Endothelial cell of umbilical vein (primary cell): ENCODE measurements around the gene SYNGR3. TPM values are rescaled to one million over a fixed set of nuclear protein-coding genes. Genes with fewer than 3 reads are reported as not detected.

Experiments
- BruUV-seq: library from RNA; stranded (reverse); fragments of 400-500 nt; replicated peaks from 2 replicates; lab custom pipeline; 2021; lab: Mats Ljungman, UMichigan
- CTCF ChIA-PET: fragments of 300-600, 350-600 bp; sonication (Branson Sonifier 250); formaldehyde crosslinking; loops from one replicate; lab custom pipeline; 2021; ENCODE audit warnings: antibody characterized with exemption, inconsistent platforms; lab: Charles Lee
- POLR2A ChIA-PET: fragments of 300-600, 350-600 bp; sonication (Branson Sonifier 250); formaldehyde crosslinking; loops from one replicate; lab custom pipeline; 2021; ENCODE audit warnings: antibody characterized with exemption, inconsistent platforms; lab: Charles Lee
- DNase-seq: peaks from one replicate; pipeline ENCODE4 v3.0.0-alpha.2; 2011; ENCODE audit warnings: low read depth, low spot score
- FAIRE-seq: peaks from 2 replicates; lab custom pipeline; 2011; peaks lifted over from hg19 to GRCh38; lab: Jason Lieb, UNC
- H2AFZ ChIP-seq: 2 replicates; pipeline ENCODE4 v1.6.0; 2012; ENCODE audit warnings: low read depth, low read length, control low read depth, inconsistent platforms
- H3K27ac ChIP-seq: 2 replicates; pipeline ENCODE4 v1.5.1; 2011; ENCODE audit warnings: low read depth, mild to moderate bottlenecking, control low read depth, low read length, moderate library complexity; ENCODE audit not compliant: insufficient read depth
- H3K27me3 ChIP-seq, 2 experiments: 2 replicates each; pipeline versions ENCODE4 v1.6.0 to v1.6.1; 2011; ENCODE audit warnings: low read length in 2 of 2, mixed read lengths in 1 of 2; ENCODE audit not compliant: control insufficient read depth in 2 of 2, insufficient read depth in 2 of 2
- H3K36me3 ChIP-seq, 2 experiments: 2 replicates in 1 of 2; 3 replicates in 1 of 2; pipeline ENCODE4 v1.5.1; 2011; ENCODE audit warnings: low read length in 2 of 2, mild to moderate bottlenecking in 1 of 2, moderate library complexity in 1 of 2; ENCODE audit not compliant: control insufficient read depth in 2 of 2, insufficient read depth in 2 of 2; ENCODE audit errors: extremely low read depth in 1 of 2
- H3K4me1 ChIP-seq: 3 replicates; pipeline ENCODE4 v1.5.1; 2011; ENCODE audit warnings: mild to moderate bottlenecking, low read length; ENCODE audit not compliant: control insufficient read depth, insufficient read depth; ENCODE audit errors: extremely low read depth
- H3K4me2 ChIP-seq: 2 replicates; pipeline ENCODE4 v1.6.1; 2011; ENCODE audit warnings: low read length, control low read depth, mixed read lengths; ENCODE audit not compliant: insufficient read depth
- H3K4me3 ChIP-seq, 3 experiments: fragments of 200-600 bp in 1 of 3; sonication (generic), shearing (Covaris generic) in 1 of 3; replicated peaks in 1 of 3; 2 replicates each; pipeline ENCODE4 v1.5.1; 2011 to 2016; ENCODE audit warnings: control low read depth in 3 of 3, low read length in 3 of 3, mild to moderate bottlenecking in 2 of 3, inconsistent platforms in 1 of 3, low read depth in 1 of 3, moderate library complexity in 1 of 3; ENCODE audit not compliant: insufficient read depth in 1 of 3
- H3K79me2 ChIP-seq: 2 replicates; pipeline ENCODE4 v1.6.0; 2012; ENCODE audit warnings: low read length, inconsistent platforms; ENCODE audit not compliant: control insufficient read depth, insufficient read depth
- H3K9ac ChIP-seq: replicated peaks from 2 replicates; pipeline ENCODE3; 2011; ENCODE audit warnings: low read length, control low read depth; ENCODE audit not compliant: insufficient read depth; ENCODE audit errors: extremely low read depth
- H3K9me1 ChIP-seq: replicated peaks from 3 replicates; pipeline ENCODE4 v1.6.0; 2011; ENCODE audit warnings: mild to moderate bottlenecking, low read length; ENCODE audit not compliant: control insufficient read depth, insufficient read depth; ENCODE audit errors: extremely low read depth
- H3K9me3 ChIP-seq: replicated peaks from 2 replicates; pipeline ENCODE4 v1.5.1; 2012; ENCODE audit warnings: low read length, inconsistent platforms; ENCODE audit not compliant: control insufficient read depth, insufficient read depth
- H4K20me1 ChIP-seq: replicated peaks from 2 replicates; pipeline ENCODE3; 2011; ENCODE audit warnings: mild to moderate bottlenecking, low read length; ENCODE audit not compliant: control insufficient read depth, insufficient read depth; ENCODE audit errors: extremely low read depth
- CTCF ChIP-seq, 2 donors: IDR thresholded peaks; 1 replicate in 1 of 2; 2 replicates in 1 of 2; pipeline ENCODE4 v1.5.1; 2011; ENCODE audit warnings: low read length in 2 of 2, mild to moderate bottlenecking in 2 of 2, moderate library complexity in 2 of 2, control low read depth in 1 of 2, inconsistent platforms in 1 of 2, low read depth in 1 of 2; ENCODE audit not compliant: insufficient read depth in 1 of 2; ENCODE audit errors: extremely low read depth in 1 of 2
- EZH2 ChIP-seq: IDR thresholded peaks from 2 replicates; pipeline ENCODE4 v1.6.1; 2012; ENCODE audit warnings: borderline replicate concordance, low read depth, mild to moderate bottlenecking, moderate library complexity, low read length, inconsistent platforms; ENCODE audit not compliant: severe bottlenecking
- FOS ChIP-seq: IDR thresholded peaks from 2 replicates; pipeline ENCODE4 v1.6.1; 2011; ENCODE audit warnings: mild to moderate bottlenecking, low read length, moderate library complexity, borderline replicate concordance; ENCODE audit not compliant: insufficient read depth
- GATA2 ChIP-seq: IDR thresholded peaks from 2 replicates; pipeline ENCODE4 v1.7.0; 2011; ENCODE audit warnings: low read depth, mild to moderate bottlenecking, moderate library complexity, mixed read lengths, low read length; ENCODE audit not compliant: insufficient read length, insufficient read depth
- JUN ChIP-seq: IDR thresholded peaks from 2 replicates; pipeline ENCODE4 v1.6.1; 2011; ENCODE audit warnings: borderline replicate concordance, low read depth; ENCODE audit not compliant: insufficient read length, insufficient read depth
- MAX ChIP-seq: IDR thresholded peaks from 2 replicates; pipeline ENCODE4 v1.6.1; 2011; ENCODE audit not compliant: insufficient read depth, insufficient read length
- MYC ChIP-seq: IDR thresholded peaks from one replicate; pipeline ENCODE4 v1.6.1; 2011; ENCODE audit warnings: mild to moderate bottlenecking, low read depth, low read length
- POLR2A ChIP-seq: IDR thresholded peaks from 2 replicates; pipeline ENCODE4 v1.6.1; 2012; ENCODE audit warnings: low read depth, mild to moderate bottlenecking, control low read depth, low read length
- POLR2AphosphoS5 ChIP-seq: IDR thresholded peaks from 2 replicates; pipeline ENCODE4 v1.6.1; 2012; ENCODE audit warnings: low read depth, mild to moderate bottlenecking, control low read depth, low read length, moderate library complexity; ENCODE audit not compliant: insufficient read depth
- dilution Hi-C: fragments of 300-500 bp; cut with MboI; formaldehyde crosslinking; loops from one replicate; pipeline ENCODE4 v1.15.0; 2019; ENCODE audit warnings: low sequenced_read_pairs; ENCODE audit not compliant: extremely low pct_ligation_motif_present
- intact Hi-C: fragments of 100-400 bp; cut with micrococcal nuclease; formaldehyde crosslinking; loops from one replicate; pipeline ENCODE4 v1.10.0; 2022
- polyA plus RNA-seq, 4 experiments: library from polyadenylated mRNA; depleted of rRNA in 3 of 4; stranded (reverse) in 3 of 4; unstranded in 1 of 4; fragments of >200 nt; gene quantifications; 2 replicates each; pipeline versions ENCODE4 v1.2.1 to v1.2.3, GENCODE V29; 2011 to 2012; ENCODE audit warnings: missing spikeins in 1 of 4
- total RNA-seq: library from RNA; stranded (reverse); gene quantifications from 2 replicates; pipeline ENCODE4 v1.2.3, GENCODE V29; 2021

SYNGR3 gene
- total and polyA plus RNA-seq, 2 donors (not counting 3 experiments of a cell fraction or from before 2014, with no cell fraction given): 0.95 to 1.4 TPM

- FAIRE-seq (no peak), DNase-seq (no peak)
- no peak overlapping the region for H3K9ac ChIP-seq
- POLR2A ChIA-PET: no interaction called here
- TSS peak; percentile 4 for BruUV-seq
- no peak overlapping the region for H2AFZ ChIP-seq
- CTCF ChIA-PET: no interaction called here
- no peak overlapping the region for H3K4me2 ChIP-seq
- no peaks in the 10 kb centered on the region for H3K9me1 ChIP-seq
- TF ChIP-seq MYC (no peak), EZH2 (no peak), POLR2A (no peak), GATA2 (no peak), JUN (no peak), FOS (no peak), MAX (no peak), POLR2AphosphoS5 (no peak), CTCF (IDR thresholded peaks at IDR 0.05; ENCODE audit: extremely low read depth in 1 of 2, insufficient read depth in 1 of 2, low read depth in 1 of 2, low read length in 2 of 2) (no peak)
- no peak overlapping the region for H3K4me3 ChIP-seq
- peaks cover under 1% of the 10 kb centered on the region for H3K4me1 ChIP-seq
- H3K27ac ChIP-seq: no peak overlapping the region
- intact Hi-C loops: no loop called here
- dilution Hi-C loops: no loop called here
- no peaks in the 10 kb centered on the region for H4K20me1 ChIP-seq
- H3K9me3 ChIP-seq: no peaks in the 10 kb centered on the region
- peaks cover 34 to 37% of the 10 kb centered on the region in 2 experiments for H3K27me3 ChIP-seq
- H3K79me2 ChIP-seq: peaks cover 6% of the 10 kb centered on the region
- H3K36me3 ChIP-seq: peaks cover 9 to 37% of the 10 kb centered on the region in 2 experiments
These were observed 11.9 kb upstream of the SYNGR3 start for GRCh38 chr16:1977875-1978268.
